A204.1 (cell line): ENCODE measurements around the gene SCRT2.

Source experiments
- FAIRE-seq: peaks from 2 replicates; lab custom pipeline; 2012; peaks lifted over from hg19 to GRCh38; lab: Jason Lieb, UNC

SCRT2 gene

DNA sequence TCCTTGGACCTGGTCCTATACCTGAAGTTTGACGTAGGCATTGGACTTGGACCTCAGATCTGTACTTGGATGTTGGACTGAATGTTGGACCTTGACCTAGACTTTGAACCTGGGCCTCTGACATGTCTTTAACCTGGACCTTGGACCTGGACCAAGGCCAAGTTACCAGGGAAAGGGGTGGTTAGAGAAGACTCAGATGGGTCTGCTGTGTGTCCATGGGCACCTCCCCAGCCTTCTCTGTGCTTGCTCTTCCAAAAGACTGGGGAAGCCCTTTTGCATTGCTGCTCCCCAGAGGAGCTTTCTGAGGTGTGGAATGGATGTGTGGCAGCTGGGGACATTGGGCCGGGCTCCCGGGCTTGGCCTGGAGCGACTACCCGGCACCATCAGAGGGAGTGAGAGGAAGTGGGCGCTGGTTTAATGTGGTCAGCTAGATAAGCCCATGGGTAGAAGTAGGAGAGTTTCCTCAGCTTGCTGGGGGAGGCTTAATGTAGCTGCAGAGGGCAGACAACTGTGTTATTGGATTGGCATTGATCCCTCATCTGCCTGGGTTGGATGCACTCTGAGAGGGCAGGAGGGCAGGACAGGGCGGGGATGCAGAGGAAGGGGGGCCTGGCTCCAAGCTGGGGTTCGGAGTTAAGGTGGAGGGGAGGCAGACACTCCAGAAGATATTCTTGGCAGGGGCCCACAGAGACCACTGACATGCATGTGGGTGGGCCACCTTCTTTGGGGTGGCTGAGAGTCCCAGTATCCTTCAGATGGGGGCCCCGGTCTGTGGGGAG, 4.2 kb downstream of the SCRT2 start:
- no peak for FAIRE-seq

- FAIRE-seq, result no peak
Measured at GRCh38 chr20:669573-669972, 6.0 kb downstream of the SCRT2 start.

DNA sequence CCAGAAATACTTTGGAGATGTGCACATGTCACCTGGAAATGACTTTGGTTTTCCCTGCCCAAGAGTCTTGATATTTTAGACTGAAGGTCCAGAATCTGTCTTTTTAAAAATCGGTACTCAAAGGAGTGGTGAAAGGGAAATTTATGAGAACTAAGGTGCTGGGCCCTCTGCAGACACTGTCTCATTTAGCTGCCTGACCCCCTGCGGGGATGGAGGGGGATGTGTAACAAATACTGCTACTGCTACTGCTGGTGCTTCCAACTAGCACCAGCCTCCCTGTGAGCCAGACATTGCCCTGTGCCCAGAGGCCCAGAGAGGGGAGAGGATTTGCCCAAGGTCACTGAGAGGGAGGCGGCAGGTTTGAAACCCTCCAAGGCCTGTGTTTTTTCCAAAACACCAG, 7.0 kb downstream of the SCRT2 start:
- FAIRE-seq, result no peak

GRCh38 chr20:668050-668449, 7.6 kb downstream of the SCRT2 start:
- no peak for FAIRE-seq

DNA sequence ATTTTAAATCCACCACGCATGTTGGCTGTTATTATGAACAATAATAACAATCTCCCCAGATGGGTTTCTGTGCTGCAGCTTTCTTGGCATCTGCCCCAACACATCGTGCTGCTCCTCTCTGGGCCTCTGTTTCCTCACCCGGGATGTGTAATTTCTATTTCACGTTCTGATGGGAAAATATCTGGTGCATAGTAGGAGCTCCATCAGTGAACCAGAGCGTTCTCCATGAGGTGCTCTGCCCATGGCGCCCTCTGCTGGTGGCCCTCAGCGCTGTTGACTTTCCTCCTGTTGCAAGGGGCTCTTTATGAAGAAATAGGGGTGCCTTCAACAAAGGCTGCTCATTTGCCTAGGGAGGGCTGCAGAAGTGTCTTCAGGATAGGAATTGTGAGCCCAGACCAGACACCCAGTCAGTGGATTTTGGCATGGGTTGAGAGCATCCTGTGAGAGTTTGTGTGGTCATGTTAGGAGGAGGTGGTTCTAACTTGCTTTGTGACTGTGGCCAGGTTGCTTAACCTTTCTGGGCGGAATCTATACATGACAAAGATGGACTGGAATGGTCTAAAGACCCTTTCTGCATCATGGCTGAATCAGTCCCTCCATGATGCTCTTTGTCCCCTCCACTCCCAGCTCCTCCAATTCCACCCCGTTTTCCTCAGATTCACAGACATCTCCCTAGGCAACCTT, 8.1 kb downstream of the SCRT2 start:
- FAIRE-seq, result no peak

- no peak for FAIRE-seq
Measured at GRCh38 chr20:666877-667276, 8.7 kb downstream of the SCRT2 start.

- no peak for FAIRE-seq
Measured at GRCh38 chr20:665276-665675, 10.3 kb downstream of the SCRT2 start.

- no peak for FAIRE-seq
Measured at GRCh38 chr20:664576-664975, 11.0 kb downstream of the SCRT2 start.

- FAIRE-seq, result no peak
Measured at GRCh38 chr20:664151-664550, 11.5 kb downstream of the SCRT2 start.

- no peak for FAIRE-seq
Measured at GRCh38 chr20:663315-664090, 12.1 kb downstream of the SCRT2 start.

DNA sequence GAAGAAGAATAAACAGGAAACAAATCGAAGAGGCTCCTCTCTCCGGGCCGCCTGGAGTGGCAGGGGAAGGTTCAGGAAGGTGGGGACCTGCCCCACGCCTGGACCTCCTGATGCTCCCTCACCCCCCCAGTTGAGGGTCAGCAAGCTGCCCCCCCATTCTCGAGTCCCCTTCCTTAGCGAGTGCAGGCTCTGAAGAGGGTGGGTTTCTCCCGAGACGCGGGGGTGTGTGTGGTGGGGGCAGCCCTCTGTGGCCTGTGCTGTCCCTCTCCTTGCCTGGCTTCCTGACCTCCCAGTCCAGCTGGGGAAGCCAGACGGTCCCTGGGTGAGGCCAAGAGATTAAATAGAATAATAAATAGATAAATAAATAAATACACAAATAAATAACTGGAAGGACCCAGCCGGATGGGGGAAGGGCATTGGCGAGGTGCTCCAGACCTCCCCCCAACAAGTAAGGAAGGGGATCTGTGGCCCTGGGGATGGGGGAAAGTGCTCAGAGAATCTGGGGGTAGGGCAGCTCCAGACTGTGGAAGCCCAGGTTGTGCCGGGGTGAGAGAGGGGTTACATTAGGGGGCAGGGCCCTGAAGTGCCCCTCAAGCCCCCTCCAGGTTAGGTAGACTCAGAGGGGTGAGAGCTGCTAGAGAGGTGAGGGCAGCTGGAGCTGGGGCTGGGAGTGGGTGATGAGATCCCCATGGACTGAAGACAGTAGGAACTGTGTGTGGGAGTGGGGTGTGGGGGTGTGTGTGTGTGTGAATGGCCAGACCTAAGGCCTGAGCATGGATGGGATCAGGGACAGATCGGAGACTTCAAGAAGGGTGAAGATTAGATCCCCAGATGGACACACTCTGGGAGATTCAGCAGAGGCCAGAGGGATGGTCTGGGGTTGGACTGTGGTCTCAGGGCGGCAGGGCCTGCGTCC, 13.1 kb downstream of the SCRT2 start:
- no peak for FAIRE-seq

GRCh38 chr20:661474-662270, 13.9 kb downstream of the SCRT2 start:
- FAIRE-seq, result no peak

DNA sequence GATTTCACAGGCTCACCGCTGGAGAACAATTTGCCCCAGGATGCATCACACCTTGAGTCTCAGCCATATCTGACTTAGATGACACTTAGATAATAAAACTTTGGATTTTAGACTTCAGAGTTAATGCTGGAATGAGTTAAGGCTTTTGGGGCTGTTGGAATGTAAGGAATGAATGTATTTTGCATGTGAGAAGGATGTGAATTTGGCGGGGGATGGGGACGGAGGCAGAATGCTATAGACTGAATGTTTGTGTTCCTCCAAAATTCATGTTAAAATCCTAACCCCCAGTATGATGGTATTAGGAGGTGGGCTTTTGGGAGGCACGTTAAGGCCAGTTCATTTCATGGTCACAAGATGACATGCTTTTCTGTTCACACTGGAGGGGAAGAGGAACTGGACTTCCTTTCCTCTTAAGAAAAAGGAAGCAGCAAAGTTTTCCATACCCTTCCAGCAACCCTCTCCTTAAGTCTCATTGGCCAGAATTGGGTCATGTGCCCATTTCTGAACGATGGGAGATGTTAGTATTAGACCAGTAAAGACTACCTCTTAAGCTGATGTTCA, 16.8 kb downstream of the SCRT2 start:
- FAIRE-seq, result no peak

- FAIRE-seq, result no peak
Measured at GRCh38 chr20:658202-658601, 17.4 kb downstream of the SCRT2 start.

DNA sequence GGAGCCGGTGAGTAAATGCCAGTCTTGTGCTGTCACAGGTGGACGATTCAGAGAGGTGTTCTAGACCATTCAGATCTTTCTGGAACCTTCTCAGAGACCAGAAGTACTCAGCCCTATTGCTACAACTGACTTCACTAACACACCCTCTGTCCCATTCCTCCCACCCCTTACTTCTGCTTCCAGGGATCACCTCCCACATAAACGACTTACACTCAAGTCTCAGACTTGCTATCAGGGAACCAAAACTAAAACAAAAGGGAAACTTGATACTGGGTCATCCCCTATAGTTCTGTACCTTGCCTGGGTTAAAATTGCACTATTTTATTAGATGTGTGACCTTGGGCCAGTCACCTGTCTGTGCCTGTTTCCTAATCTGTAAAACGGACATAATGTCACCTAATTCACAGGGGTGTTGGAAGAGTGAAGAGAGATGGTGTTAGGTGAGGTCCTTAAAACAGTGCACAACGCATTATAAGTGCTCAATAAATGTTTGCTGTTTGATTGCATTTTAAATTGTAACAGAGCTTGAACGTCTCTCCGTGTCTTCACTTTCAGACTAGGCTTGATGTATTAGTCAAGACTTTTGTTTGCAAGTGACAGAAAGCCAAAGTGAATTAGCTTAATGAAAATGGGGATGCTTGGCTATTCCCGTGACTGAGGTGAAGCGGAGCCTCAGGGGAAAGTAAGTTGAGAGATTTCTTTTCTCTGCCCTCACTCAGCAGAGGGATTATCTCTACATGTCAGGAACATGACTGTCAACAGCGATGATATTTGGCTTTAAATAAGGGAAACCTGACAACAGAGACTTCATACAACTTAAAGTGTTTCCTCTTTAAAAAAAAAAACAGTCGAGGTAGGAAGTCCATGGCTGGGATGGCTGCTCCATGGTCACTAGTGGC, 19.6 kb downstream of the SCRT2 start:
- no peak for FAIRE-seq

- no peak for FAIRE-seq
Measured at GRCh38 chr20:654417-654750, 21.2 kb downstream of the SCRT2 start.

GRCh38 chr20:653590-654416, 21.8 kb downstream of the SCRT2 start:
- FAIRE-seq, result no peak

DNA sequence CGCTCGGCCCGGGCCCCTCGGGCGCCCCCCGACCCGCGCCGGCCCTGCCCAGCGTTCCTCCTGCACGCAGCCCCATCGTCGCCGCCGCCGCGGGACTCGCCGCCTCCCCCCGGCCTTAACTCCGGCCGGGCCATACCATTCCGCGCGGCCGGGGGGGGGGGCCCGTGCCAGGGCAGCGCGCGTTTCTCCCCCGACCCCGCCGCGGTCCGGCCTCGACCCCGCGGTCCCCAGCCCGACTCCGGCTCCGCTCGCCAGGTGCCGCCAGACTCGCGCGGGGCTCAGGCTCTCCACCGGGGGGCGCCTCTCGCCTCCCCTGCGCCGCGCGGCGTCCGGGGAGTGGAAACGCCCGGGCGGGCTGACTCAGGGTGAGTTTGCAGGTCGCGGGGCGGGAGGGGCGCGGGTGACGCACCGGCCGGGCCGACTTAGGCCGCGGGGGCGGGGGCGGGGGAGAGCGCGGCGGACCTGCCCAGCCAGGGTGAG, 22.5 kb downstream of the SCRT2 start, which contains the start of gene SRXN1:
SRXN1 (minus strand) TSS at position 91 of the 480 bp plus-strand sequence; CDS start at position 76, 15 bp downstream.
- FAIRE-seq, result no peak

DNA sequence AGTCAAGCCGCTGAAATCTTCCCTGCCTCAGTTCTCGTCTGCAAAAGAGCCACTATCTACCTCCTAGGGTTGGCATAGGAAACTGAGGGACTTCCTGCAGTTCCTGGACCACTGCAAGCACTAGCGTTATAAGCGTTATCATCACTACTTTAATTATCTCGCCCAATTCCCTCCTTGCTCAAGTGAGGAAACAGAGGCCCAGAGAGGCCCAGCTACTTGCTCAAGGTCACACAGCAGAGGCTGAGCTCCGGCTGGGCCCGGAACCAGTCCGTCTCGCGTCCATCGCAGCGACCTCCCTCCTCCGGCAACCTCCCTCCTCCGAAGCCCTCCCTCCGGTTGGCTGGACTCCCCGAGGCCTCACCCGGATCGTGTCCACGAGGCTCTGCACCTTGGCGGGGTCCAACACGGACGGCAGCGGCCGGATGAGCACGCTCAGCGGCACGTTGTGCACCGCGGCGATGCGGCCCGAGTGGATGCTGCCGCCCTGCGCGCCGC, 22.9 kb downstream of the SCRT2 start:
- no peak for FAIRE-seq
